HG02798 (cell line): ENCODE data around the gene UBLCP1.
"Not testable (repeated sequence)": the region's sequence is repeated elsewhere in the genome, so short reads cannot be mapped to it uniquely, and the experiment has no call there.

Source experiments
- ATAC-seq: cut with Tn5 transposase; IDR thresholded peaks from one replicate; pipeline ENCODE4 v1.9.1; 2021; ENCODE audit warnings: mild to moderate bottlenecking; ENCODE audit not compliant: unreplicated experiment, poor library complexity

The UBLCP1 gene, protein sequence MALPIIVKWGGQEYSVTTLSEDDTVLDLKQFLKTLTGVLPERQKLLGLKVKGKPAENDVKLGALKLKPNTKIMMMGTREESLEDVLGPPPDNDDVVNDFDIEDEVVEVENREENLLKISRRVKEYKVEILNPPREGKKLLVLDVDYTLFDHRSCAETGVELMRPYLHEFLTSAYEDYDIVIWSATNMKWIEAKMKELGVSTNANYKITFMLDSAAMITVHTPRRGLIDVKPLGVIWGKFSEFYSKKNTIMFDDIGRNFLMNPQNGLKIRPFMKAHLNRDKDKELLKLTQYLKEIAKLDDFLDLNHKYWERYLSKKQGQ

DNA sequence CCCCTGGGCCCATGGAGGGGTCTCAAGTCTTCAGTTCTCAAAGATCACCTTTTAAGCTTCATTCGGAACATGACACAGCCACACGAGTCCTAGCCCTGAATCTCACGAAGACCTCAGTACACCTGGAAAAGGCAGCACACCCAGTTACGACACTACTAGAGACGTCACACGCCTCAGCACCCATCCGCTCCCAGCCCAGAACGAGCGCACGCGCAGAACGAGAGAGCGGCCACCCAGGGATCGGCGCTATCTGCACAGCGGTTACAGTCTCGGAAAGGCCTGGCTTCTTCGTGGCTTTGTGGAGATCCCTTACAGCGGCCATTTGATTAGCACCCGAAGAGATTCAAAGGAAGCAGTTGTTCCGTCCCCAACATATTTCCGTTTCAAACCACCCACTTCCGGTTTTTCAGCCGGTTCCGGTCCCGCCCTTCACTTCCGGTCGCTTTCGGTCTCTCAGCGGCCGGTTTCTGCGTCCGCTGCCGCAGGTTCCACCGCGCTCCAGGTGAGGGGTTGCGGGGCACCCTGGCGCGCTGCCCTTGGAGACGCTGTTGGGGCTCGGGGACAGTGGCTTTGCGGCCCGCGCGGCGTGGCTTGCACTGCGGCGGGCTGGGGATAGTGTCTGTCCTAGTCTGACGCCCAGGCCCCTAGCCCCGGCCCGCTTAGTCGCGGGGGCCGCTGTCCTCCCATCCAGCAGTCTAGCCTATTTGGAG, at the start of gene UBLCP1:
Gene UBLCP1 (plus strand): TSS at position 432 of the 710 bp plus-strand sequence. CDS start 5,626 bp downstream, outside the sequence.
- peak; percentile 96 for ATAC-seq

DNA sequence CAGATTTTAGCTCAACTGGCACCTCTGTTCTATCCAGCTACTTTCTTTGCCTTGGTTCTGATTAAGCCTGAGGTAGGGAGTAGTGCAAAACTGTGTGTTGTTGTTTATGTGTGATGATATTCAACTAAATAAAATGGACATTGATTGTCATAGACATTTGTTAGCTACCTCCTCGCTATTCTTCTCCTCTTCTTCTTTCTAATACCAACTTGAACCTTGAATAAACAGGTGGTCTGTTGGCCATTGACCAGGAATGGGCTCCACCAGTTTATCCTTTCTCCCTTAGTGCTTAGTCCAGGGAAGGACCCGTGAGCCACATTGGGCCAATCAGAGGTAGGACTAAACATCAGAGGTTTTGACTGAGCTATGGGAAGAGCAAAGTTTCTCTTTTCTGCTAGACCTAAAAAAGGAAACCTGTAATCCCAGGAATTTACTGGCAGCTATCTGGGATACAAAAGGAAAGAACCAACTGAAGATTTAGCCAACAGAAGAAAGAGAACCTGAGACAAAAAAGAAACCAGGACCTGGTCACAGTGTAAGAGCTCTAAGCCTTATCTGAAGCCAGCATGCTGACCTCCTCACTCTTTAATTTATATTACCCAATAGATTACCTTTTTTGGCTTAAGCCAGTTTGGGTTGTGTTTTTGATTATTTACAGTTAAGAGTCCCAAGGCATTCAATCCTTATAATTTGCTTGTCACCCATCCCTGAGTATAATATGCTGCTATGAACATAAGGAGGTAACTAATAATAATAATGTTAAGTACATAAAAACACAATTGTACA, 48.4 kb upstream of the UBLCP1 start:
- ATAC-seq: no peak

DNA sequence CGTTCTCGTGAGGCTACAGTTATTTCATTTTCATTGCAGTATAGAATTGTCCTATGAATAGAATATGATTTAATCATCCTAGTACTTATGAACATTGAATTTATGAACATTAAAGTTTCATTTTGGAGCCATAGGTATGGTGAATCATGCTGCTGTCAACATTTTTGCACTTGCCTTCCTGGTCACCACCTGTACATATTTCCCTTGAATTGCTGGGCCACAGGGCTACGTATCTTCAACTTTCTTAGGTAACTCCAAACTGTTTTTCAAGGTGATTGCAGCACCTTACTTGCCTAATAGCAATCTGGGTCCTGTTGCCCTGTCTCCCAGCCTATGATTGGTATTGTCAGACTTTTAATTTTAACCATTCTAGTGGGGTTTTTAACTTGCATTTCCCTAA, 47.2 kb upstream of the UBLCP1 start:
- ATAC-seq: no peak

DNA sequence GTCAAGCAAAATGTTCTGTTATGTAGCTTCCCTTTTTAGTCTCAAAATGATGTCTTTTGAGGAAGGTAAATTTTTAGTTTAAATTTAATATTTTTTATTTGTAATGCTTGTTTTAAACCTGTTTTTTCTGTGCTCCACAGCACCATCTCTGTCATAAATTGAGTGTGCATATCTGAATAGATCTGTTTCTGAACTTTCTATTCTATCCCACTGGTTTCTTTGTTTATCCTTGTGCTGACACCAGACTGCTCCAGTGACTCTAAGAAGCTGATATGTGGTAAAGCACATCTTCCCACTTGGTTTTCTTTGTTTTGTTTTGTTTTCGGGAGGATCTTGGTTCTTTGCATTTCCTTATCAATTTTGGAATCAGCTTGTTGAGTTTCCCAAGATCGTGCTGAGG, 46.6 kb upstream of the UBLCP1 start:
- ATAC-seq: no peak

DNA sequence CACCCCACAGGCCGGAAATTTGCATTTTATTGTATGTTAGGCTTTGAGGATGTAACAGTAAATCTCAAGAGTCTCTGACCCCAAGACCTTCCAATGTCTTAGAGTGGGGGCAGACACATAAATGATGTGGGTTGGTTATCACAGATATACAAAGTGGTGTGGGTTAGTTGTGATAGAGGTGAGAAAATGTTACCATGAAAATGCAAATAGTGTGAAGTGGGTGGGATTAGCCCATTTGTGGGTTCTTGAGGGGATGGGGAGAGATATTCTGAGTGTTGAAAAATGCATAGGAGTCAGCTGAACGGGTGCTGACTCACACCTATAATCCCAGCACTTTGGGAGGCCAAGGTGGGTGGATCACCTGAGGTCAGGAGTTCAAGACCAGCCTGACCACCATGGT, 45.9 kb upstream of the UBLCP1 start:
- ATAC-seq: no peak

DNA sequence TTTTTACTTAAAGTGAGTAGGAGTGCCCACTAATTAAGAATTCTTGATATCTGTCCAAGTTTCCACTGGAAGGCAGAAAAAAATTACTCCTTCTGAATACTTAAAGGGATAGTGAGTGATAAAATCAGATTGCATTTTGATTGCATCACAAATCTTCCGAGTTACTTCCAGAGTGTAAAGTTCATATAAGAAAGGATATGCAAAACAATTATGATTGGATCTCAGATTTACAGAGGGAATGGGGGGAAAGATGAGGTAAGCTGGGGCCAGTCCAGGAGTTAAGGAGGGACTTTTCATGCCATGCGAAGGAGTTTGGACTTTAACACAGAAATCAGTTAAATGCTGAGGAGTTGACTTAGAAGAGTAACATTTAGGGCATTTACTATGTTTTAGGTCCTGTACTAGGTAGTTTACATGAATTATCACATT, 44.5 kb upstream of the UBLCP1 start:
- ATAC-seq: no peak

DNA sequence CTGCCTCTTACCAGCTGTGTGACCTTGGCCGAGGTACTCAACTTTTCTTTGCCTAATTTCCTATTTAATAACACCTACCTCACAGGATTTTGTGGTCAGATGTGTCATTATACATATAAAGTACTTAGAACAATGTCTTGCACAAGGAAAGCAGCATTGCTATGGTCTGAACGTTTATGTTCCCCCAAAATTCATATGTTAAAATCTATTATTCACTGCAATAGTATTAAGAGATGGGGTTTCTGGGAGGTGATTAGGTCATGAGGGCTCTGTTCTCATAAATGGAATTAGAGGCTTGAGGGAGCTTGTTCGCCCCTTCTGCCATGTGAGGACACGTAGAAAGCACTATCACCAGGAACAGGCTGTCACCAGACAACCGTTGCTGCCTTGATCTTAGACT, 42.9 kb upstream of the UBLCP1 start:
- no peak for ATAC-seq

DNA sequence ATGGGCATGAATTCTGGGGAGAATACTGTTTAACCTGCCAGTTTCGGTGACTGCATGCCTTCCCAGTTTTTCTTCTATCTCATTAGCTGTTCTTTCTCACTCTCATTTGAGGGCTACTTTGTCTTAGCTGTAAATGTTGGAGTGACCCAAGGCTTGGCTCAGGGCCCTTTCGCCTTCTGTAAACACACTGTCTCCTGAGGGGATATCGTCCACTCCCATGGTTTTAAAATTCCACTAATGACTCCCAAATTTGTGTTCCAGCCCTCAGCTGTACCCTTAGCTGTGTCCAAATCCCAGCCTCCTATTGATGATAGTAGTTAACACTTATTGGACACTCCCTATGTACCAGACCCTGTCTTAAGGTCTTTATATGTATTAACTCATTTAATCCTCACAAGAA, 39.6 kb upstream of the UBLCP1 start:
- ATAC-seq: no peak

DNA sequence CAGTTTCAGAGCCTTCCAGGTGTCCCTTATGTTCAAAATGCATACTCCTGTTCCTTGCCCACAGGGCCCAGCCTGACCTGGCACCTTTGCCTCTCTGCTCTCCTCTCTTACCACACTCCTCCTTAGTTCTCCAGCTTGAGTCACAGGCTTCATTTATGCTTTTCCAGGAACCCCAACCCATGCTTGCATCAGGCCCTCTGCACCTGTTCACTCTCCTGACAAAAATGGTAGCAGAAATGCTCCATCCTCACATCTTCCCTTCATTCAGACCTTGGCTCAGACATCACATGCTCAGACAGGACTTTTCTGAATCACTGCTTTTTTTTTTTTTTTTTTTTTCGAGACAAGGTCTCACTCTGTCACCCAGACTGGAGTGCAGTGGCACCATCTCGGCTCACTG, 38.6 kb upstream of the UBLCP1 start:
- ATAC-seq: no peak

DNA sequence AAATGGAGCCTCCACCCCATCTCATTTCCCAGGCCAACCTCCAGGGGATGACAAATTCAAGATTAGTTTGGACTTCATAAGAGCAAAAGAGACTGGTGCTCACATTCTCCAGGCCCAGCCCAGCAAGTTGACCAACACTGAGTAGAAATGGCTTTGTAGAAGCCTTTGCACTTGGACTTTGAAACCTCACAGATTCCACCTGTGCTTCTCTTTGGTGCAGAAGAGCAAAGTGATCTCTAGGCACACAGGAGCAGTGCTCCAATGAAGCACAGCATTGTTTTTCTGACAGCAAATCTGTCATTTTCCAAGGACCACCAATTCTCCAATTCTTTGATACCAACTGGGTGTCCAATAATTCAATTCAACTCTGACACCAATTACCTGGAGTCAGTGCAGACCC, 36.6 kb upstream of the UBLCP1 start:
- ATAC-seq: no peak

DNA sequence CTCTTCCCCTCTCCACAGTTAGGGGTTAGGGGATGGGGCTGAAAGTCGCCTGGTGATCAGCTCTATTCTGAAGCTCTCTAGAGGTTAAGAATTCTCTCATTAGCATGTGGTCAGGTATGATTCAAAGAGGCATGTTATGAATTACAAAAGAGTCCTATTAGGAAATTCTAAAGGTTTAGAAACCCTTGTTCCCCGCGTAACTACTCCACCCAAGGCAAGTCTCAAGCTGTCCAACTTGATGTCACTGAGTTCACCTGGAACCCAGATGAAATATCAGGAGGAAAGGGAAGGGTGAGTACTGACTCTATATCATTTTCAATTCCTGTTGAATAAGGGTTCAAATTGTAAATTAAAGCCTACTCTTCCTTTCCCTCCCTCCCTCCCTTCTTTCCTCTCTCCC, 35.6 kb upstream of the UBLCP1 start:
- no peak for ATAC-seq

DNA sequence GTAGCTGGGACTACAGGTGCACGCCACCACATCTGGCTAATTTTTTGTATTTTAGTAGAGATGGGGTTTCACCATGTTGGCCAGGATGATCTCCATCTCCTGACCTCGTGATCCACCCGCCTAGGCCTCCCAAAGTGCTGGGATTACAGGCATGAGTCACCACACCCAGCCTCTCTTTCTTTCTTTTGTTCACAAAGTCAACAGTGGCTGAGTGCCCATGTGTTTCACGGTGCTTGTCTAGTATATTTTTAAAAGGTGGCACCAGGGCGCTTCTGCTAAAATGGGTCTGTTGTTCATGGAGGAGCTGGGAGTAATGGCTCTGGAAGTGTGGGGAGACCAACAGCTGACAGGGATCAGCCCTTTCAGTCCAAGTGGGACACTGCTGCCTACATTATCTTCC, 35.0 kb upstream of the UBLCP1 start:
- not testable (repeated sequence) for ATAC-seq

DNA sequence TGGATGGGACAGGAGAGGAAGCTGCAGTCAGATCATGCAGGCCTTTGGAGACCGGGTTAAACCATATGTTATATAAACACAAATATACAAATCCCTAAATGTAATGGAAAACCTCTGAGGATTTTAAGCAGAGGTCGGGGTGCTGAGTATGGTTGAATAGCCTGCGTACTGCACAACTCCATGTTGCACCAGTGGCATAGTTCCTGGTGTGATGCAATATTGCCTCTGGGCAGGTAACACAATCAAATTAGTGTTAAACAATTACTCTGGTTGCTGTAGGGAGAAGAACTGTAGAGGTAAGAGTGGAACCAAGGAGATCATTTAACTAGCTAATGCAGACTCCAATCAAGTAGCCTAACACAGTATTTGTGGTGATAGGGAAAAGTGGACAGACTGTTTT, 32.4 kb upstream of the UBLCP1 start:
- ATAC-seq: no peak

DNA sequence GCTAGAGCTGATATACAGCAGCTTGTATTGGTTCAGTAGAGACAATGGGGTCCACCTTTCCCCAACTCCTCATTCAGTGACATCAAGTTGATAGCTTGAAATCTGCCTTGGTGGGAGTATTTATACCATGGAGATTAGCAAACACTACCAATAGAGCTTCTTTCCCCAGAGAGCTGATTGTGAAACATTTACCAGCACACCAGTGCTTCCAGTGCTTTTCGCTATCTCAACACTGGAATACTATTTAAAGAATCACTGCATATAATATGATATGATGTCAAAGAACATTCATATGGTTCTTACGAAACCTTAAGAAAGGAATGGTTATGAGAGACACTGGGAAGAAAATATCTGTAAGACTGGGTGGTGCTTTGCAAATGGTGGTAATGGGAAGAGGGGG, 31.9 kb upstream of the UBLCP1 start:
- no peak for ATAC-seq

DNA sequence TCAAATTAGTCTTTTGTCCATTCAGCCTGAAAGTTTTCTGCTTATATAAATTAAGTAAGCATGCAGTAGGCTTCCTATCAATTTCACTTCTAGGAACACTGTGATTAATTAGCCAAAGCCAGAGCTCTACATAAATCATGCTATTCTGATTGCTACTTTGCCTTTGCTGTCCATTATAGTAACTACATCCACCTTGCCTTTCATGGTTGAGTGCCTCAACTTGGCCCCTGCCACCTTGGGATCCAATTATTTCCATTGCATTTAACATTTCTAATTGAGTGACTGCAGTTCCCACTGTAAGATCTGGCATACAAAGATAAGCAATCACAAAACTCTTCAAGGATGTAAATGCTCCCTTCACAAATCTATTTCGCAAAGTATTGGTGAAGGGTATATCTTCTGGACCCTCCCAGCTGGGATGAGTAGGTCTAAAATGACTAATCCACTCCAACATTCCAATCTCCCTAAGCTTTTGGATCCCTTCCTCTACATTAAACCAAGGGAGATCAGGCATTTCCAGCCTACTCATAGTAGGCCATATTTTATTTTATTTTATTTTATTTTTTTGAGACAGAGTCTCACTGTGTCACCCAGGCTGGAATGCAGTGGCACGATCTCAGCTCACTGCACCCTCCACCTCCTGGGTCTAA, 27.1 kb upstream of the UBLCP1 start:
- not testable (repeated sequence) for ATAC-seq

DNA sequence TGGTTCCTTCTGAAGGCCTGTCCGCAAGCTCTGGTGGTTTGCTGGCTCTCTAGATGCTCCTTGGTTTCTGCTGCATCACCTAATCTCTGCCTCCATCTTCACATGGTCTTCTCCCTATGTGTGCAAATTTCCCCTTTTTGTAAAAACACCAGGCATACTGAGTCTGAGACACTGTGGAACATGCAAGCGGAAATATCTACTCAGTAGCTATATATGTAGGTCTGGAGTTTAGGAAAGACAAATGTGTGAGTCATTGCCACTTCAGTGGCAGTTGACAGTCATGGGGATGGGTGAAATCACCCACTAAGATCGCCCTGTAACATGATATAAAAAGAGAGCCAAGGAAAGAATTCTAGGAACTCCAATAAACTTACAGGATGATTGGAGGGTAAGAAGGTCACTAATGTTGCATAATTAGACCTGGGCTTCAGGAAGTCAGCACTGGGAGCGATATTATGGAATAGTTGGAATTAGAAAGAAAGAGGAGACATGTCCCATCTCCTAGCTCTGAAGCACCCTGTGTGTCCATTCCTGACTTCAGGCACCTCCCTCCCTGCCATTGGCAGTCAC, 22.7 kb upstream of the UBLCP1 start:
- no peak for ATAC-seq

DNA sequence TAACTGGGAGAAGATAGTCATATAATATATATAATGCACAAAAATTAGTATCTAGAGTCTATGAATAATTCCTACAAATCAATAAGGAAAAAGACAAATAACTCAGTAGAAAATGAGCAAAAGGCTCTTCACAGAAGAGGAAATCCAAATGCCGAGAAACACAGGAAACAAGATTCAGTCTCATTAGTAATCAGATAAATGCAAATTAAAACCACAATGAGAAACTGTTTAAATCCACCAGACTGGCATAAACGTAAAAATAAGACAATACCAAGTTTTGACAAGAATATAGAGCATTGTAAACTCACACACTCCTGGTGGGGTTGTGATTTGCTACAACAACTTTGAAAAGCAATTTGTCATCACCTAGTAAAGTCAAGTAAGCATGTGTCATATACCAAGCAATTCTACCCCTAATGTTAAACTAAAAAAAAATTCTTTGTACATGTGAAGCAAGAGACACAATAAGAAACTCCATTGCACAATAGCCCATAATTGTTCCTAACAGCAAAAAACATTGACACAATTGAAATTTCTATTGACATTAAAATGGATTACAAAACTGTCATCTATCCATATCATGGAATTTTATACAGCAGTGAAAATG, 21.0 kb upstream of the UBLCP1 start:
- no peak for ATAC-seq

DNA sequence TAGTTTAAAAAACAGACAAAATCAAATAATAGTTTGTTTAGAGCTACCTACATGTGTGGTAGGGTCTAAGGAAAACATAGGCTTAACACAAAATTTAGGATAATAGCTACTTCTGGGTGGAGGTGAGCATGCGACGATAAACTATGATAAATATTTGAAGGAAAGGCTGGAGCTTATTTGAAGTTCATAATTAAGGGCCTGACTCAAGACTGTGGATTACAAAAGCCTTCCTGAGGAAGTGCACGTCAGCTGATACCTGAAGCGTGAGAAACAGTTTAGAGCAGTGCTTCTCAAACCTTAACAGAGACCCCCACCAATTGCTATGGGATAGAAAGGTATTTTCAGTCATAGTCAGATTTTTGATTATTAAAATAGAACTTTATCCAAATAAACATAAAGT, 20.4 kb upstream of the UBLCP1 start:
- no peak for ATAC-seq

DNA sequence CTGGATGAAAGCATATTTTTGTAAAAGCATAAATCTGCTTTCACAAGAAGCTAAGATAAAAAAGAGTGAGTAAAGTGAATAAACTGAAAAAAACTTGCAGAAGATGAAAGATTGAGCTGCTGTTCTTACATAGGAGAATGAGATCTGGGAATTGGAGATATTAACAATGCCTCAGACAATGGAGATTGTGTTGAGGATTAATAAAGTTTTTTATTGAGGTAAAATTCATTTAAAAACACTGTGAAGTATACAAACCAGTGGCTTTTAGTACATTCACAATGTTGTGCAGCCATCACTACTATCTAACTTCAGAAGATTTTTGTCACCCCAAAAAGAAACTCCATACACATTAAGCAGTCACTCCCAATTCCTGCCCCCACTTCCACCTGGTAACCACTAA, 19.7 kb upstream of the UBLCP1 start:
- ATAC-seq: no peak

DNA sequence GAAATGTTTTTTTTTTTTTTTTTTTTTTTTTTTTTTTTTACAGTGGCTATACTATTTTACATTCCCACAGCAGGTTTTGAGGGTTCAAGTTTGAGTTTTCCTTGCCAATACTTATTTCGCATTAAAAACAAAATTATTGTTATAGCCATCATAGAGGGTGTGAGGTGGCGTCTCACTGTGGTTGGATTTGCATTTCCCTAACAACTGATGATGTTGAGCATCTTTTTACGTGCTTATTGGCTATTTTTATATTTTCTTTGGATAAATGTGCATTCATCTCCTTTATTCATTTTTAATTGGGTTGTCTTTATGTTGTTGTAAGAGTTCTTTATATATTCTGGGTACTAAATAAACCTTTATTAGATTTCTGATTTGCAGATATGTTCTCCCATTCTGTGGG, 18.9 kb upstream of the UBLCP1 start:
- ATAC-seq: no peak
